Sigmoid colon (tissue), 4 donors: ENCODE data around the gene ACSM3.
A peak's percentile ranks its signal among the peaks of the same experiment; 100 is the strongest.

ENCODE experiments used
- CTCF ChIP-seq, 4 experiments: fragments of 450-650 bp in 3 of 4; fragments of 200-600 bp in 1 of 4; IDR thresholded peaks; one replicate each; pipeline ENCODE4 v1.5.1; 2016 to 2019; ENCODE audit warnings: antibody characterized with exemption in 4 of 4, mild to moderate bottlenecking in 3 of 4, moderate library complexity in 2 of 4
- POLR2A ChIP-seq, 2 donors: fragments of 450-650 bp; IDR thresholded peaks; one replicate each; pipeline ENCODE4 v1.6.1; 2016; ENCODE audit warnings: antibody characterized with exemption in 2 of 2, mild to moderate bottlenecking in 2 of 2, moderate library complexity in 2 of 2
- POLR2AphosphoS5 ChIP-seq, 4 donors: sonication (generic); formaldehyde crosslinking; IDR thresholded peaks; one replicate each; pipeline ENCODE4 v1.6.1; 2017; ENCODE audit warnings: antibody characterized with exemption in 4 of 4

DNA sequence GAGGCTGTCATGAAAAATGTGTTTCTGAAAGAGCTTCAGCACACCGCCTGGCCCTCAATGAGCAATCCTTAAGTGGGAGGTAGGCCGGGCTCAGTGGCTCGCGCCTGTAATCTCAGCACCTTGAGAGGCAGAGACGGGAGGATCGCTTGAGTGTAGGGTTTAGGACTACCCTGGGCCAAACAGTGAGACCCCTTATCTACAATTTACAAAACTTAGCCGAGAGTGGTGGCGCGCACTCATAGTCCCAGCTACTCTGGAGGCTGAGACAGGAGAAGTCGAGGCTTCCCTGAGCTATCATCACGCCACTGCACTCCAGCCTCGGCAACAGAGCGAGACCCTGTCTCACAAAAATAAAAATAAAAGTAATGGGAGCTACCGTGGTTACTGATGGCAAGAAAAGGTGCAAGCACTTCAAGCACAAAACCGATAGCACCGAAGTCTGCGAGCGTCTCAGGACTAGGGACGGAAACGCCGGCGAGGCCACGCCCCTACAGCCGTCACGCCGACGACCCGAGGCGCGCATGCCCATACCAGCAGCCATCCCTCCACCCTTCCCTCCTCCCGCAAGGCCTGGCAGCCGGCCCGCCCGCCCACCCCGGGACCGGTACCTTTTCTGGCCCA lies 22.8 kb upstream of the ACSM3 start:
- peak in 3 of 4 donors; percentile 50 to 90 (median 84) for TF ChIP-seq POLR2AphosphoS5 (IDR thresholded peaks at IDR 0.05)
- TF ChIP-seq POLR2A (IDR thresholded peaks at IDR 0.05), result peak; percentile 22 to 67
- no peak for TF ChIP-seq CTCF (IDR thresholded peaks at IDR 0.05)
